WTC11 (cell line): ENCODE data around the gene REC8. TPM values are rescaled to one million over a fixed set of nuclear protein-coding genes. Genes with fewer than 3 reads are reported as not detected.

Experiments
- ATAC-seq: fragments of 200-7000 bp; cut with Tn5 transposase; 2 replicates; pipeline ENCODE4 v1.10.0; 2021; ENCODE audit warnings: mild to moderate bottlenecking, moderate library complexity
- CTCF ChIA-PET: fragments of 300-600 bp; sonication (Branson Sonifier 250); formaldehyde crosslinking; loops from one replicate; lab custom pipeline; 2021; ENCODE audit warnings: antibody characterized with exemption; lab: Charles Lee
- POLR2A ChIA-PET: fragments of 350-600 bp; sonication (Branson Sonifier 250); formaldehyde crosslinking; loops from one replicate; lab custom pipeline; 2021; ENCODE audit warnings: antibody characterized with exemption; lab: Charles Lee
- DNase-seq: peaks from one replicate; pipeline ENCODE4 v3.0.0; 2021; ENCODE audit warnings: low spot score
- H3K27ac Mint-ChIP-seq: 2 replicates; pipeline ENCODE4 v1.8.0; 2021; ENCODE audit warnings: mixed read lengths
- H3K27me3 Mint-ChIP-seq: 2 replicates; pipeline ENCODE4 v1.8.0; 2021; ENCODE audit warnings: low read depth, mild to moderate bottlenecking, moderate library complexity, mixed read lengths
- H3K36me3 Mint-ChIP-seq: 2 replicates; pipeline ENCODE4 v1.8.0; 2021; ENCODE audit warnings: mixed read lengths
- H3K4me1 Mint-ChIP-seq: 2 replicates; pipeline ENCODE4 v1.8.0; 2022; ENCODE audit warnings: mixed read lengths
- H3K4me3 Mint-ChIP-seq: 2 replicates; pipeline ENCODE4 v1.8.0; 2021; ENCODE audit warnings: mild to moderate bottlenecking, moderate library complexity, mixed read lengths
- H3K9me3 Mint-ChIP-seq: 2 replicates; pipeline ENCODE4 v1.8.0; 2021; ENCODE audit warnings: mixed read lengths
- CBFB ChIP-seq: sonication (generic); formaldehyde crosslinking; IDR thresholded peaks from 2 replicates; pipeline ENCODE4 v1.8.1; 2022; ENCODE audit warnings: mild to moderate bottlenecking, low read depth, missing genetic modification reagents
- IRF2 ChIP-seq: sonication (generic); formaldehyde crosslinking; IDR thresholded peaks from 2 replicates; pipeline ENCODE4 v1.8.0; 2022; ENCODE audit warnings: low read depth, missing genetic modification reagents, borderline replicate concordance
- MXD4 ChIP-seq: fragments of 250-450 bp; sonication (Bioruptor Pico); IDR thresholded peaks from 2 replicates; pipeline ENCODE4 v1.8.0; 2021; ENCODE audit warnings: mild to moderate bottlenecking, moderate library complexity, borderline replicate concordance
- NFE2L1 ChIP-seq: sonication (generic); formaldehyde crosslinking; IDR thresholded peaks from 2 replicates; pipeline ENCODE4 v1.8.1; 2023; ENCODE audit warnings: missing genetic modification reagents
- SMAD3 ChIP-seq: sonication (generic); formaldehyde crosslinking; IDR thresholded peaks from 2 replicates; pipeline ENCODE4 v1.8.0; 2022; ENCODE audit warnings: missing genetic modification reagents, mild to moderate bottlenecking, borderline replicate concordance
- SMAD4 ChIP-seq: sonication (generic); formaldehyde crosslinking; IDR thresholded peaks from 2 replicates; pipeline ENCODE4 v1.8.0; 2022; ENCODE audit warnings: mild to moderate bottlenecking, missing genetic modification reagents
- TEAD1 ChIP-seq: sonication (generic); formaldehyde crosslinking; IDR thresholded peaks from 2 replicates; pipeline ENCODE4 v1.8.0; 2022; ENCODE audit warnings: mild to moderate bottlenecking, missing genetic modification reagents
- TEAD4 ChIP-seq: sonication (generic); formaldehyde crosslinking; IDR thresholded peaks from 2 replicates; pipeline ENCODE4 v1.8.0; 2022; ENCODE audit warnings: mild to moderate bottlenecking, missing genetic modification reagents
- ZNF219 ChIP-seq: sonication (generic); formaldehyde crosslinking; IDR thresholded peaks from 2 replicates; pipeline ENCODE4 v1.8.0; 2023; ENCODE audit warnings: missing genetic modification reagents, mild to moderate bottlenecking, borderline replicate concordance
- ZNF263 ChIP-seq: sonication (generic); formaldehyde crosslinking; IDR thresholded peaks from 2 replicates; pipeline ENCODE4 v1.8.1; 2022; ENCODE audit warnings: low read depth, mild to moderate bottlenecking, moderate library complexity, missing genetic modification reagents
- total RNA-seq: library from RNA; stranded (reverse); gene quantifications from 3 replicates; pipeline ENCODE4 v1.2.3, GENCODE V29; 2021
- TF ChIP-seq, protein P1 (sequence below): sonication (generic); formaldehyde crosslinking; IDR thresholded peaks from 2 replicates; pipeline ENCODE4 v1.8.1; 2022; ENCODE audit warnings: mild to moderate bottlenecking, missing genetic modification reagents, moderate library complexity, borderline replicate concordance
- TF ChIP-seq, protein P2 (sequence below): sonication (generic); formaldehyde crosslinking; IDR thresholded peaks from 2 replicates; pipeline ENCODE4 v1.8.0; 2022; ENCODE audit warnings: mild to moderate bottlenecking, missing genetic modification reagents
- TF ChIP-seq, protein P3 (sequence below): fragments of 250-450 bp; sonication (Bioruptor Pico); IDR thresholded peaks from 2 replicates; pipeline ENCODE4 v2.1.2; 2022; ENCODE audit warnings: mild to moderate bottlenecking, moderate library complexity
- TF ChIP-seq, protein P4 (sequence below): fragments of 250-450 bp; sonication (Bioruptor Pico); conservative IDR thresholded peaks from 2 replicates; pipeline ENCODE4 v1.9.0; 2021; ENCODE audit warnings: mild to moderate bottlenecking
- TF ChIP-seq, protein P5 (sequence below): fragments of 250-450 bp; sonication (Bioruptor Pico); IDR thresholded peaks from 2 replicates; pipeline ENCODE4 v1.9.0; 2021; ENCODE audit warnings: moderate library complexity, mild to moderate bottlenecking, inconsistent platforms, borderline replicate concordance
- TF ChIP-seq, protein P6 (sequence below): sonication (generic); formaldehyde crosslinking; conservative IDR thresholded peaks from 2 replicates; pipeline ENCODE4 v1.8.1; 2022; ENCODE audit warnings: mild to moderate bottlenecking, missing genetic modification reagents
- TF ChIP-seq, protein P7 (sequence below): sonication (generic); formaldehyde crosslinking; IDR thresholded peaks from 2 replicates; pipeline ENCODE4 v1.8.1; 2023; ENCODE audit warnings: mild to moderate bottlenecking, missing genetic modification reagents
- TF ChIP-seq, protein P8 (sequence below): sonication (generic); formaldehyde crosslinking; IDR thresholded peaks from 2 replicates; pipeline ENCODE4 v1.8.1; 2023; ENCODE audit warnings: mild to moderate bottlenecking, missing genetic modification reagents, moderate library complexity
- TF ChIP-seq, protein P9 (sequence below): sonication (generic); formaldehyde crosslinking; IDR thresholded peaks from 2 replicates; pipeline ENCODE4 v1.8.1; 2022; ENCODE audit warnings: mild to moderate bottlenecking, moderate library complexity, missing genetic modification reagents

Gene REC8
- total RNA-seq, 1 experiment from 2014 or later, result 32.2 TPM

DNA sequence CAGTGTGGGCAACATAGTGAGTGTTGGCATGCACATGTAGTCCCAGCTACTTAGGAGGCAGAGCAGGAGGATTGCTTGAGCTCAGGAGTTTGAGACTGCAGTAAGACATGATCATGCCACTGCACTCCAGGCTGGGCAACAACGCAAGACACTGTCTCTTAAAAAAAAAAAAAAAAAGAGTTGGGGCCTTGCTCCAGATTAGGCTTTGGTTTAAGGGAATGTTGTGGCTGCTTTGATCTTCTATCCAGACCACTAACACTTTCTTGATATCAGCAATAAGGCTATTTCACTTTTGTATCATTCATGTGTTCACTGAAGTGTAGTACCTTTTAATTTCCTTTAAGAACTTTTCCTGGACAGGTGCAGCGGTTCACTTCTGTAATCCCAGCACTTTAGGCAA, 44.2 kb upstream of the REC8 start:
- Mint-ChIP-seq H3K4me1 (peaks cover 4% of the 10 kb centered on the region), H3K9me3 (no peaks in the 10 kb centered on the region), H3K36me3 (peaks cover 8% of the 10 kb centered on the region; the same call in 1 of the 2 replicates), H3K27me3 (no peaks in the 10 kb centered on the region), H3K4me3 (no peak overlapping the region), H3K27ac (no peak overlapping the region)
- ChIA-PET POLR2A (interaction anchor here (0.7 to 1.8 kb wide), 4 partner anchors 8 to 143 kb away, joined by 3 to 6 read pairs (median 3); partner anchors contain the start of genes DCAF11, IRF9, NRL and PSME1), CTCF (interaction anchor here (0.6 to 1.6 kb wide), 4 partner anchors 8 to 649 kb away, joined by 3 to 4 read pairs (median 4); partner anchors contain the start of genes IRF9 and PSME1)
- ATAC-seq (no peak), DNase-seq (no peak)
- TF ChIP-seq, protein P1, sequence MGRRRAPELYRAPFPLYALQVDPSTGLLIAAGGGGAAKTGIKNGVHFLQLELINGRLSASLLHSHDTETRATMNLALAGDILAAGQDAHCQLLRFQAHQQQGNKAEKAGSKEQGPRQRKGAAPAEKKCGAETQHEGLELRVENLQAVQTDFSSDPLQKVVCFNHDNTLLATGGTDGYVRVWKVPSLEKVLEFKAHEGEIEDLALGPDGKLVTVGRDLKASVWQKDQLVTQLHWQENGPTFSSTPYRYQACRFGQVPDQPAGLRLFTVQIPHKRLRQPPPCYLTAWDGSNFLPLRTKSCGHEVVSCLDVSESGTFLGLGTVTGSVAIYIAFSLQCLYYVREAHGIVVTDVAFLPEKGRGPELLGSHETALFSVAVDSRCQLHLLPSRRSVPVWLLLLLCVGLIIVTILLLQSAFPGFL (CRISPR knock-in tag), result no peak; the same call in 1 of the 2 replicates
- TF ChIP-seq, protein P2, sequence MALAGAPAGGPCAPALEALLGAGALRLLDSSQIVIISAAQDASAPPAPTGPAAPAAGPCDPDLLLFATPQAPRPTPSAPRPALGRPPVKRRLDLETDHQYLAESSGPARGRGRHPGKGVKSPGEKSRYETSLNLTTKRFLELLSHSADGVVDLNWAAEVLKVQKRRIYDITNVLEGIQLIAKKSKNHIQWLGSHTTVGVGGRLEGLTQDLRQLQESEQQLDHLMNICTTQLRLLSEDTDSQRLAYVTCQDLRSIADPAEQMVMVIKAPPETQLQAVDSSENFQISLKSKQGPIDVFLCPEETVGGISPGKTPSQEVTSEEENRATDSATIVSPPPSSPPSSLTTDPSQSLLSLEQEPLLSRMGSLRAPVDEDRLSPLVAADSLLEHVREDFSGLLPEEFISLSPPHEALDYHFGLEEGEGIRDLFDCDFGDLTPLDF (CRISPR knock-in tag), result no peak
- TF ChIP-seq, protein P3, sequence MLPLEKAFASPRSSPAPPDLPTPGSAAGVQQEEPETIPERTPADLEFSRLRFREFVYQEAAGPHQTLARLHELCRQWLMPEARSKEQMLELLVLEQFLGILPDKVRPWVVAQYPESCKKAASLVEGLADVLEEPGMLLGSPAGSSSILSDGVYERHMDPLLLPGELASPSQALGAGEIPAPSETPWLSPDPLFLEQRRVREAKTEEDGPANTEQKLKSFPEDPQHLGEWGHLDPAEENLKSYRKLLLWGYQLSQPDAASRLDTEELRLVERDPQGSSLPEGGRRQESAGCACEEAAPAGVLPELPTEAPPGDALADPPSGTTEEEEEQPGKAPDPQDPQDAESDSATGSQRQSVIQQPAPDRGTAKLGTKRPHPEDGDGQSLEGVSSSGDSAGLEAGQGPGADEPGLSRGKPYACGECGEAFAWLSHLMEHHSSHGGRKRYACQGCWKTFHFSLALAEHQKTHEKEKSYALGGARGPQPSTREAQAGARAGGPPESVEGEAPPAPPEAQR, result no peak
- TF ChIP-seq, protein P4, sequence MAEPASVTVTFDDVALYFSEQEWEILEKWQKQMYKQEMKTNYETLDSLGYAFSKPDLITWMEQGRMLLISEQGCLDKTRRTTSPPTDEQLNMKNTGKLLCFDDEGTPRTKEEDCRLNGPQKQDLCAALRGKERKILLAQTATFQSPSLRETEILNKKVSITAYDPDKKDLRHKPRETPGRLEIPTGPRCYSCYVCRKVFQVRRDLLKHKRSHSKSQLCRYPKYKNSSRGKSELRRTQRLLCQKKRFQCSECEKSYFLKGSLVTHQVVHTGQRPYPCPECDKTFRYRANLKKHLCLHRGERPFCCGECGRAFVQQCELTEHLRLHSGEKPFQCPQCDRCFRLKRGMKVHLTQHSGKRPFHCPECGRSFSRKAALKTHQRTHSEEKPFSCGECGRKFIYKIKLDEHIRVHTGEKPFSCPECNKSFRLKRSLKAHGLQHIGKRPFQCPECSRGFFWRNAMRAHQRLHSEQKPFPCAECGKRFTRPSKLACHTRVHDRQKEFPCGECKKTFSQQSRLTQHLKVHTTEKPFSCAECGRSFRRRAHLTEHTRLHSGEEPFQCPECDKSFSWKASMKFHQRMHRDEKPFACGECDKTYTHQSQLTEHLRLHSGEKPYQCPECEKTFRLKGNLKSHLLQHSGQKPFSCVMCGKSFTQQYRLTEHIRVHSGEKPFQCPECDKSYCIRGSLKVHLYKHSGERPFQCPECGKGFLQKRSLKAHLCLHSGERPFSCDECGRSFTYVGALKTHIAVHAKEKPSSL (CRISPR knock-in tag), result no peak
- TF ChIP-seq, protein P5, sequence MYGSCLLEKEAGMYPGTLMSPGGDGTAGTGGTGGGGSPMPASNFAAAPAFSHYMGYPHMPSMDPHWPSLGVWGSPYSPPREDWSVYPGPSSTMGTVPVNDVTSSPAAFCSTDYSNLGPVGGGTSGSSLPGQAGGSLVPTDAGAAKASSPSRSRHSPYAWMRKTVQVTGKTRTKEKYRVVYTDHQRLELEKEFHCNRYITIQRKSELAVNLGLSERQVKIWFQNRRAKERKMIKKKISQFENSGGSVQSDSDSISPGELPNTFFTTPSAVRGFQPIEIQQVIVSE (CRISPR knock-in tag), result no peak
- TF ChIP-seq SMAD4 (CRISPR knock-in tag) (no peak), TEAD1 (no peak), IRF2 (CRISPR knock-in tag) (no peak), TEAD4 (CRISPR knock-in tag) (no peak), ZNF219 (CRISPR knock-in tag) (no peak), MXD4 (CRISPR knock-in tag) (no peak), NFE2L1 (no peak), ZNF263 (CRISPR knock-in tag) (no peak), SMAD3 (no peak), CBFB (CRISPR knock-in tag) (no peak)
- TF ChIP-seq, protein P6, sequence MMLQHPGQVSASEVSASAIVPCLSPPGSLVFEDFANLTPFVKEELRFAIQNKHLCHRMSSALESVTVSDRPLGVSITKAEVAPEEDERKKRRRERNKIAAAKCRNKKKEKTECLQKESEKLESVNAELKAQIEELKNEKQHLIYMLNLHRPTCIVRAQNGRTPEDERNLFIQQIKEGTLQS (CRISPR knock-in tag), result no peak
- TF ChIP-seq, protein P7, sequence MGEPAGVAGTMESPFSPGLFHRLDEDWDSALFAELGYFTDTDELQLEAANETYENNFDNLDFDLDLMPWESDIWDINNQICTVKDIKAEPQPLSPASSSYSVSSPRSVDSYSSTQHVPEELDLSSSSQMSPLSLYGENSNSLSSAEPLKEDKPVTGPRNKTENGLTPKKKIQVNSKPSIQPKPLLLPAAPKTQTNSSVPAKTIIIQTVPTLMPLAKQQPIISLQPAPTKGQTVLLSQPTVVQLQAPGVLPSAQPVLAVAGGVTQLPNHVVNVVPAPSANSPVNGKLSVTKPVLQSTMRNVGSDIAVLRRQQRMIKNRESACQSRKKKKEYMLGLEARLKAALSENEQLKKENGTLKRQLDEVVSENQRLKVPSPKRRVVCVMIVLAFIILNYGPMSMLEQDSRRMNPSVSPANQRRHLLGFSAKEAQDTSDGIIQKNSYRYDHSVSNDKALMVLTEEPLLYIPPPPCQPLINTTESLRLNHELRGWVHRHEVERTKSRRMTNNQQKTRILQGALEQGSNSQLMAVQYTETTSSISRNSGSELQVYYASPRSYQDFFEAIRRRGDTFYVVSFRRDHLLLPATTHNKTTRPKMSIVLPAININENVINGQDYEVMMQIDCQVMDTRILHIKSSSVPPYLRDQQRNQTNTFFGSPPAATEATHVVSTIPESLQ (CRISPR knock-in tag), result no peak
- TF ChIP-seq, protein P8, sequence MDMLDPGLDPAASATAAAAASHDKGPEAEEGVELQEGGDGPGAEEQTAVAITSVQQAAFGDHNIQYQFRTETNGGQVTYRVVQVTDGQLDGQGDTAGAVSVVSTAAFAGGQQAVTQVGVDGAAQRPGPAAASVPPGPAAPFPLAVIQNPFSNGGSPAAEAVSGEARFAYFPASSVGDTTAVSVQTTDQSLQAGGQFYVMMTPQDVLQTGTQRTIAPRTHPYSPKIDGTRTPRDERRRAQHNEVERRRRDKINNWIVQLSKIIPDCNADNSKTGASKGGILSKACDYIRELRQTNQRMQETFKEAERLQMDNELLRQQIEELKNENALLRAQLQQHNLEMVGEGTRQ (CRISPR knock-in tag), result no peak
- TF ChIP-seq, protein P9, sequence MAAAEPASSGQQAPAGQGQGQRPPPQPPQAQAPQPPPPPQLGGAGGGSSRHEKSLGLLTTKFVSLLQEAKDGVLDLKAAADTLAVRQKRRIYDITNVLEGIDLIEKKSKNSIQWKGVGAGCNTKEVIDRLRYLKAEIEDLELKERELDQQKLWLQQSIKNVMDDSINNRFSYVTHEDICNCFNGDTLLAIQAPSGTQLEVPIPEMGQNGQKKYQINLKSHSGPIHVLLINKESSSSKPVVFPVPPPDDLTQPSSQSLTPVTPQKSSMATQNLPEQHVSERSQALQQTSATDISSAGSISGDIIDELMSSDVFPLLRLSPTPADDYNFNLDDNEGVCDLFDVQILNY (CRISPR knock-in tag), result no peak
- TF ChIP-seq, all 79 proteins: peak for 0
